ENCODE measurements around the gene LAMA3.

DNA sequence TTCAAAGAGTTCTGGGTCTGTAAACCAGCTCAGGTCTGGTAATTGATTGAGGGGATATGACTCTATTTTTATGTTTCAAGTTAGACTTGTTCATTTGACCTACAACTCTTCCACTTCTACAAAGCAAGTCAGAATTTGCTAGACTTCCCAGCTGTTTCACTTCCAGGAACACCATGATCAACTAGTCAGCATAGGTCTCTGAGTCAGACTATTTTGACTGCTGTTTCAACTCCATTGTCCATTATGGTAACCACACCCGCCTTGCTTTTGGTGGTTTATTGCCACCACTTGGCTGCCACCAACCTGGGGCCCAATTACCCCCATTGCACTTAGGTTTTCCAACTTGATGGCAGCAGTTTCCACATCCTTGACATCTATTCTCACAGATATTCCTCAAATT, 116.6 kb downstream of the LAMA3 start:
- TF ChIP-seq, protein P1, sequence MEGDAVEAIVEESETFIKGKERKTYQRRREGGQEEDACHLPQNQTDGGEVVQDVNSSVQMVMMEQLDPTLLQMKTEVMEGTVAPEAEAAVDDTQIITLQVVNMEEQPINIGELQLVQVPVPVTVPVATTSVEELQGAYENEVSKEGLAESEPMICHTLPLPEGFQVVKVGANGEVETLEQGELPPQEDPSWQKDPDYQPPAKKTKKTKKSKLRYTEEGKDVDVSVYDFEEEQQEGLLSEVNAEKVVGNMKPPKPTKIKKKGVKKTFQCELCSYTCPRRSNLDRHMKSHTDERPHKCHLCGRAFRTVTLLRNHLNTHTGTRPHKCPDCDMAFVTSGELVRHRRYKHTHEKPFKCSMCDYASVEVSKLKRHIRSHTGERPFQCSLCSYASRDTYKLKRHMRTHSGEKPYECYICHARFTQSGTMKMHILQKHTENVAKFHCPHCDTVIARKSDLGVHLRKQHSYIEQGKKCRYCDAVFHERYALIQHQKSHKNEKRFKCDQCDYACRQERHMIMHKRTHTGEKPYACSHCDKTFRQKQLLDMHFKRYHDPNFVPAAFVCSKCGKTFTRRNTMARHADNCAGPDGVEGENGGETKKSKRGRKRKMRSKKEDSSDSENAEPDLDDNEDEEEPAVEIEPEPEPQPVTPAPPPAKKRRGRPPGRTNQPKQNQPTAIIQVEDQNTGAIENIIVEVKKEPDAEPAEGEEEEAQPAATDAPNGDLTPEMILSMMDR (CRISPR knock-in tag; IDR thresholded peaks at IDR 0.05): no peak
- TF ChIP-seq U2AF2 (IDR thresholded peaks at IDR 0.05; ENCODE audit: low read depth, low read length) (no peak), YY1 (IDR thresholded peaks at IDR 0.05; ENCODE audit: insufficient read depth, insufficient replicate concordance, low read depth, low read length) (no peak), SRF (IDR thresholded peaks at IDR 0.05; ENCODE audit: low read depth, low read length) (no peak), SCMH1 (CRISPR knock-in tag; IDR thresholded peaks at IDR 0.05; ENCODE audit: borderline replicate concordance) (no peak), EP300 (IDR thresholded peaks at IDR 0.05; ENCODE audit: low read depth in 2 of 2, low read length in 2 of 2) (no peak), EP300 (CRISPR knock-in tag; IDR thresholded peaks at IDR 0.05; ENCODE audit: borderline replicate concordance) (no peak), ZNF580 (CRISPR knock-in tag; IDR thresholded peaks at IDR 0.05; ENCODE audit: borderline replicate concordance, low read depth) (no peak), CC2D1A (CRISPR knock-in tag; IDR thresholded peaks at IDR 0.05) (no peak), SUZ12 (IDR thresholded peaks at IDR 0.05; ENCODE audit: low read depth, low read length) (no peak), ZNF777 (CRISPR knock-in tag; IDR thresholded peaks at IDR 0.05) (no peak), FOXC1 (CRISPR knock-in tag; IDR thresholded peaks at IDR 0.05; ENCODE audit: borderline replicate concordance) (no peak), RAD21 (CRISPR knock-in tag; IDR thresholded peaks at IDR 0.05) (no peak), EZH2 (conservative IDR thresholded peaks at IDR 0.05; ENCODE audit: low read depth, low read length) (no peak), FOXA1 (IDR thresholded peaks at IDR 0.05) (no peak), FOXA1 (CRISPR knock-in tag; IDR thresholded peaks at IDR 0.05) (no peak)
